ENCODE results near the gene ETNPPL. TPM values are rescaled to one million over a fixed set of nuclear protein-coding genes. Genes with fewer than 3 reads are reported as not detected.

The ETNPPL gene
- total and polyA plus RNA-seq, 2 experiments from 2014 or later = 0.51 TPM; not detected in 1

DNA sequence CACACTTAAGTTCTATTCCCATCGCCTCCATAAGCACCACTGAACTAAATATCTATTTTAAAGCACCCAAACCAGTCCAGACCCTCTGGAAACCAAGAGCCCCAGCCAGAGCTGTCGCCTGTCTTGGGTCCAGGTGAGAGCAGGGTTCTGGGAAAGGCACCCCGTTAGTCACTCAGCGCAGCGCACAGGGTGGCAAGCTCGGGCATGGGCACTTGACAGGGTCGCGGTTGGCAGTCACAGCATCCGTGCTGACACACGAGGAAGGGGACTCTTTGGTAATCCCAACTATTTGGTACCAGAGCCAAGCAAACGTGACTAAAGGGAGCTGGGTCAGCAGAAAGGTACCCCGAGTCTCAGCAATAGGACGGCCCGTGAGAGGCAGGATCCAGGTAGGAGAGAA, 24.3 kb upstream of the ETNPPL start:
- DNase-seq (ENCODE audit: low read depth in 1 of 2, low spot score in 1 of 2) = no peak
- H3K9me3 ChIP-seq (ENCODE audit: low read depth) = no peaks in the 10 kb centered on the region
- TF ChIP-seq, protein P1, sequence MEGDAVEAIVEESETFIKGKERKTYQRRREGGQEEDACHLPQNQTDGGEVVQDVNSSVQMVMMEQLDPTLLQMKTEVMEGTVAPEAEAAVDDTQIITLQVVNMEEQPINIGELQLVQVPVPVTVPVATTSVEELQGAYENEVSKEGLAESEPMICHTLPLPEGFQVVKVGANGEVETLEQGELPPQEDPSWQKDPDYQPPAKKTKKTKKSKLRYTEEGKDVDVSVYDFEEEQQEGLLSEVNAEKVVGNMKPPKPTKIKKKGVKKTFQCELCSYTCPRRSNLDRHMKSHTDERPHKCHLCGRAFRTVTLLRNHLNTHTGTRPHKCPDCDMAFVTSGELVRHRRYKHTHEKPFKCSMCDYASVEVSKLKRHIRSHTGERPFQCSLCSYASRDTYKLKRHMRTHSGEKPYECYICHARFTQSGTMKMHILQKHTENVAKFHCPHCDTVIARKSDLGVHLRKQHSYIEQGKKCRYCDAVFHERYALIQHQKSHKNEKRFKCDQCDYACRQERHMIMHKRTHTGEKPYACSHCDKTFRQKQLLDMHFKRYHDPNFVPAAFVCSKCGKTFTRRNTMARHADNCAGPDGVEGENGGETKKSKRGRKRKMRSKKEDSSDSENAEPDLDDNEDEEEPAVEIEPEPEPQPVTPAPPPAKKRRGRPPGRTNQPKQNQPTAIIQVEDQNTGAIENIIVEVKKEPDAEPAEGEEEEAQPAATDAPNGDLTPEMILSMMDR (IDR thresholded peaks at IDR 0.05; ENCODE audit: low read depth, low read length) = no peak
- H3K27ac ChIP-seq = no peak overlapping the region
- no peak overlapping the region for H3K4me3 ChIP-seq
- no peaks in the 10 kb centered on the region for H3K27me3 ChIP-seq
- H3K36me3 ChIP-seq = no peaks in the 10 kb centered on the region
- H3K4me1 ChIP-seq (ENCODE audit: low read depth) = no peaks in the 10 kb centered on the region

DNA sequence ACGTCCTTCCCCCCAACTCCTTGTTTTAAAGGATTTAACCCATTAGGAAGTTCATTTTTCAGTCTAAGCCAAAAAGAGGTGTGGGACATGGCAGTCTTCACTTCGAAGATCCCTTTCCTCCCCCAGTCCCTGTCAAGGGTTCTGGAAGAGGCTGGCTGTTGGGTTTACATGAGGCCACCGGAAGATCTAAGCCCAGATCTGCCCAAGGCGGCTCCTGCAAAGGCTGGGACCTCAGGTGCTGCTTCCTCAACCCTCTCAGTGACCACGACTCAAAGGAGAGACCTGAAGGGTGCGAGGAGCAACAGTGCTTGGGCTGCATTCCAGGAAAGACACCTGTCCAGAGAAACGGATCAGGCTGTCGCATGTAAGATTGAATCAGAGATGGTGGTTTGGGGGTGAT, 23.5 kb upstream of the ETNPPL start:
- DNase-seq (ENCODE audit: low read depth in 1 of 2, low spot score in 1 of 2) = no peak
- H3K27ac ChIP-seq = no peak overlapping the region
- TF ChIP-seq, protein P1 (IDR thresholded peaks at IDR 0.05; ENCODE audit: low read depth, low read length) = no peak

DNA sequence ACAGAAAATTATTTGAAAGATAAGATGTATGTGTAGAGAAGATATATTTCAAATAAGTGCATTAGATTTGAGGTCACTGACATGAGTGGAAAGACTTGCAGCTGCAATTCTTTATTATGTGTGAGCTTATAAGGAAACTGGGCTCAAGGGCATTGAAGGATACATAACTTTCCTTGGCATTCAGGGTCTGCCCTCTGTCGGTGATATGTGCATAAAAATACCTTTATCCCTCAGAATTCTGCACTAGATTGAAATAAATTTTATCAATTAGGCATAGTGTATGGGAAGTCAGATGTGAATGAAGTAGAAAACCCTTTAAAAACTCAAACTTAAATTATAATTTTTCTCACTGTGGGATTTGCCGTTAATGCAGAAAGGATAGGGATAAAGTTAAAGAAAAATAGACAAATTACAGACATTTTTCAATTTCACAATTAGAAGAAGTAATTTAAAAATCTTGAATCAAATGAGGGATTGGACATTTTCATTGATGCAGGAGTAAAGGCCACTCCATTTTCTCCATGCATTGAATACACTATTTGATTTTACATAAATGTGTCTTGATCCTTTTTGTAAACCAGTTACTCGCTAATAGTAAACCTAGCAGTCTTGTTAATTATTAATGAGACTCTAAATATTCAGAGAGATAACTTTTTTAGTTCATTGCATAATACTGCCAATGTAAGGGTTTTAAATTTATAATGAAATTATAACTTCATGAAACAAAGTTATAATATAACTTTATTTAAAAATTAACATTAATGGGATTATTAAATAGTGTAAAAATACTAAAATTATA, 21.0 kb upstream of the ETNPPL start:
- Histone ChIP-seq H3K4me1 (ENCODE audit: low read depth) (no peaks in the 10 kb centered on the region), H3K4me3 (no peak overlapping the region), H3K9me3 (ENCODE audit: low read depth) (no peaks in the 10 kb centered on the region), H3K27me3 (no peaks in the 10 kb centered on the region), H3K36me3 (no peaks in the 10 kb centered on the region), H3K27ac (no peak overlapping the region)
- TF ChIP-seq, protein P1 (IDR thresholded peaks at IDR 0.05; ENCODE audit: low read depth, low read length) = peak; percentile 40
- DNase-seq (ENCODE audit: low read depth in 1 of 2, low spot score in 1 of 2) = peak; percentile 22 to 31

More for the DNA sequence above, 23.5 kb upstream of the ETNPPL start:
- Histone ChIP-seq H3K4me1 (ENCODE audit: low read depth) (no peaks in the 10 kb centered on the region), H3K9me3 (ENCODE audit: low read depth) (no peaks in the 10 kb centered on the region), H3K4me3 (no peak overlapping the region), H3K27me3 (no peaks in the 10 kb centered on the region), H3K36me3 (no peaks in the 10 kb centered on the region)

DNA sequence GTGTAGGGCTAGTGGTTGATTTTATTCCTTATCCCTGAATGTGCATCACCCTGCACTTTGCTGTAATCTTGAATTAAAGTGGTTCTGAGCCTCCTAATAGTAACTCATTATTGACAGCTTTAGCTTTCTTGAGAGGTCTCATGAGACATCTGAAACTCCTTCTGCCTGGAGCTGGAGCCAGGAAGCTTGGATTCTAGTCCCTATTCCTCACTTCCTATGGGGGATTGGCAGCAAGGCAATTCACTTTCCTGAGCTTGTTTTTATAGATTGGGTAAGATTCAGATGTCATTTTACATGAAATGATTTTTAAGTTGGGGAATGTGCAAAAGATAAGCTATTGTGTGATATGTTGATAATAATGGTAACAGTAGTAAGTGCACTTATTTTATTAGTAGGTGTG, 17.1 kb upstream of the ETNPPL start:
- TF ChIP-seq, protein P1 (IDR thresholded peaks at IDR 0.05; ENCODE audit: low read depth, low read length) = no peak
- no peak for DNase-seq (ENCODE audit: low read depth in 1 of 2, low spot score in 1 of 2)
- no peaks in the 10 kb centered on the region for H3K4me1 ChIP-seq (ENCODE audit: low read depth)
- H3K9me3 ChIP-seq (ENCODE audit: low read depth) = no peaks in the 10 kb centered on the region
- no peak overlapping the region for H3K4me3 ChIP-seq
- no peaks in the 10 kb centered on the region for H3K27me3 ChIP-seq
- no peak overlapping the region for H3K27ac ChIP-seq
- no peaks in the 10 kb centered on the region for H3K36me3 ChIP-seq

DNA sequence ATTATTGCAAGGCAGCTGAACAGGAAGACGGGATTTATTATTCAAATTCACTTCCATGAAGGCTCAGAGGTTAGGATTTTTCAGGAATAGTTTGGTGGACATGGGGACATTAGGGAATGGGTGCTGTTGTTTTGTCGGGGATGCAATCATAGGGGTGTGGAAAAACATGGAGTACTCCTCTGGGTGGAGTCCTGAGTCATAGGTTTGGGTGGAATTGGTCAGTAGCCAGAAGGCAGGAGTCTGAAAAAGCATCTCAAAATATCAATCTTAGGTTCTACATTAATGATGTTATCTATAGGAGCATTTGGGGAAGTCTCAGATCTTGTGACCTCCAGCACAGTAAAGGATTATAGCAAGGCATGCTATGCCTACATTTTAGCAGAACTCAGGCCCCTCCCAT, 14.5 kb upstream of the ETNPPL start:
- no peaks in the 10 kb centered on the region for H3K9me3 ChIP-seq (ENCODE audit: low read depth)
- no peaks in the 10 kb centered on the region for H3K27me3 ChIP-seq
- H3K36me3 ChIP-seq = no peaks in the 10 kb centered on the region
- H3K4me3 ChIP-seq = no peak overlapping the region
- H3K27ac ChIP-seq = no peak overlapping the region
- no peak for DNase-seq (ENCODE audit: low read depth in 1 of 2, low spot score in 1 of 2)
- TF ChIP-seq, protein P1 (IDR thresholded peaks at IDR 0.05; ENCODE audit: low read depth, low read length) = no peak
- no peaks in the 10 kb centered on the region for H3K4me1 ChIP-seq (ENCODE audit: low read depth)

Data from cardiac muscle cell (in vitro differentiated cells and primary cell).